ENCODE data around the gene ELMO1.
A peak's percentile ranks its signal among the peaks of the same experiment; 100 is the strongest.

Gene ELMO1

DNA sequence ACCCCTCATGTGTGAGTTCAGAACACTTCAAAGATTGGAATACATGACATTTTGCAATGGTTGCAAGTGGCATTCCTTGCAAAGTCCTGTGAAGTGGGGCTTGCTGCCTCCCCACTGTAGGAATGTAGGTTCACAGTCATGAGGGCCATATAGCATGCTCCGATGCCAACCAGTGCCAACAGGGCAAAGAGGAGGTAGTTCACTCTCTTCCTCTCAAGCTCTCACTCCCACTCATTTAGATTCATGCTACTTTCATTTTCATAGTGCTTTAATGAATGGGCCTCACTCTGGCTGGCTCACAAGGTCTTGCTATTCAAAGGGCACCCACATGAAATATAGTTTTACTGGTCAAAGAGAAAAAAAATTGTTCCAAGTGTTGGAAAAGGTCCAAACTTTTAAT lies 554.5 kb downstream of the ELMO1 start:
- no peak for DNase-seq

DNA sequence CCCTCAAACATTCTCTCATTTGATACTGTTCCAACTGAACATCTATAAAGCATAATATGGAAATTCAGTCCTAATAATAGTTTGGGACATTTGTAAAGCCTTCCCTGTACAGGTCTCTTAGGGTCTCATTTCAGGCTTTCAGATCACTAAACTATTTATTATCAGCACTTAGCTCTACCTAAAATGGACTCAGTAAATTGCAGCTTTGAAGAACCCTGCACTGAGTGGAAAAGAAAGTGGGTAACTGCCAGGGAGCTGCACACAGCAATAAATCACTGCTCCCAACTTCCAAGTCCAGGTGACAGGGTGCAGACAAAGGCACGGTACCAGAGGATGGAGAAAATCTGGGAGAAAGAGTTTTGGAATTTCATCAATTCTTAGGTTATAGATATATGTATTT lies 559.5 kb downstream of the ELMO1 start:
- no peak for DNase-seq

DNA sequence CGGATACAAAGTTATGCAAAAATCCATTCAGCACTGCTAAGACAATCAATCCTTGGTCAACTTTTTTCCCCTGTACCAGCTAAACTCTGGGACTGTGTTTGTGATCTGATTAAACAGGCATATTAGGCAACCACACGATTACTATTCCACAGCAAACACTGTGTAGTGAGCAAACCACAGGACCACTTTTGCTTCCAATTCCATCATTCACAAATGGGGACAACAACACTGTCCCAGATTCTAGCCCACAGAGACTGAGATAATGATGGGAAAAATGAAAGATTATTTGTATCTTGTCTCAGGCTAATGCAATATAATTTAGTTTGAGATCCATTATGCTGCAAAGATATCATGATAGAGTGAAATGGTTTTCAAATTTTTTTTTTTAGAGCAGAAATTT lies 560.7 kb downstream of the ELMO1 start:
- DNase-seq, result no peak

- peak in 1 of 2 experiments; percentile 19 for DNase-seq
Measured at GRCh38 chr7:36887233-36887632, 561.4 kb downstream of the ELMO1 start.

GRCh38 chr7:36884910-36885309 lies 563.8 kb downstream of the ELMO1 start:
- DNase-seq, result no peak

DNA sequence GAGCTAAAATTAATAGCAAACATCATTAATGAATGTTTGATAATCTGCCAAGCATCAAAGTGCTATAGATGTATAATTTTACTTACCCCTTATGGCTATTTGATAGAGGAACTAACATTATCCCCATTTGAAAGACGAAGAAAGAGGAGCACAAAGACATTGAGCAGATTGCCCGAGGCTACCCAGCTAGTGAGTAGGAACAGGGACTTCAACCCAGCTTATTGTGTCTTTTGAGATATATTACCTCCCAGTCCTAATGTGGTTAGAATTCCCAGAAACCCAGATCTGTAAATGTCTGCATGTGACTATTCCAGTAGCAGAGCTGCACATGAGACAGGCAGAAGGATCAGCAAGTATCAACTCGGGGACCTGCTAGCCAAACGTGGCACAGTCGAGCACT lies 564.3 kb downstream of the ELMO1 start:
- no peak for DNase-seq

DNA sequence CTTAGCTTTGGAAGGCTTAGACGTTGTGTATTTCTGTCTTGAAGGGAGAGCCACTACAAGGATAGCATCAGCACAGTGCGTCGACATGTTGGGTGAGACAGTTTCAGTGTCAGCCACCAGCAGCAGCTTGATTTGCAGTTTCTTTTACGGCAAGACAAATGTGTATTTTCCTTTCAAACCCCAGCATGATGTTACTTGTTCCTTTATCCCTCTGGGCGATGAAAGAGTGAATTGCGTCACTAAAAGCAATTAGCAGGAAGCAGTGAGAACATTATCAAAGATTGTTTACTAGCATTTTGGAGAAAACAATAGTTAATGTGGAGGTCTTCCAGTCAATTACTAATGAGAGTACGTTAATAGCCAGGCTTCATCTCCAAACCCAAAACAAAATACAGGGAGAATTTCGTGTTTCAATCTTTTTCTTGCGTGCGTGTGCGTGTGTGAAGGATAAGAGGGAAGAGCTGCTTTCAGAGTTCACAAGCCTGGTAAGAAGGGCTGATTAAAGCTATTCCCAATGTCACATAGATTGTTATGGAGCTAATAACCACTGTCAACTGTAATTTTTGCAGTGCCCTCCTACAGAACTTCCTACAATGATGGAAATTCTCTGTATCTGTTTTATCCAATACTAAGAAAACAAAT lies 567.3 kb downstream of the ELMO1 start:
- DNase-seq, result no peak

GRCh38 chr7:36880108-36880507 lies 568.6 kb downstream of the ELMO1 start:
- no peak for DNase-seq

DNA sequence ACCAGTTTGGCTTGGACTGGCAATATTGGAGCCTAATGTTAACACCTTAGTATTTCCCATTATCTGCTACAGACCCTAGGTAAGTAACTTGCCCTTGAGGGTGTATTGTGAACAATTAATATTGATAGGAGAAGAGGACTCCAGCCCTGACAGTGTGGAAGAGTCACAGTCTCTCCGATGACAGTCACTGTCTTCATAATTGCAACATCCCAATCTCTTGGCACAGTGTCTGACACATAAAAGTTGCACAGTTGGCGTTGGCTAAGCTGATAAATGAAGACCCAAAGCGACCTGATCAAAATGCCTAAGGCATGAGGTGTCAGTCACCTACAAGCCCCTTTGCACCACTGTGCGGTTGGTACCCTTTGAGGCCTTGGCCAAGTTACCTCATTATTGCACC lies 569.6 kb downstream of the ELMO1 start:
- DNase-seq, result no peak

DNA sequence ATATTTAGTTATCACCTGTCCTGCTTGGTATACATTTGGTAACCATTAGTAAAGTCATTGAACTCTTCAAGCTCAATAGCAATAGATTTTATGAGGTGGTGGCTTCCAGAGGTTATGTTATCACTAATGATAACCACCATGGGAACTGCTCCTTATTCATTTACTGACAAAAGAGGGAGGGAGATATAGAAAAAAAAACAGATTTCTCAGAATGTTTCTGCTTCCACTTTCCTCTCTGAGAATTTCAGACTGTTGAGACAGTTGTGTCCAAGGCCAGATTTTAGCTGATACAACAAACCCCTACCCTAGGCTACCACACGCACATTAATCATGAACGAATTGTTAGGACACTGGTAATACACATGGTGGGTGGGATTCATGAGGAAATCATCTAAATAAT lies 570.4 kb downstream of the ELMO1 start:
- no peak for DNase-seq

- DNase-seq, result no peak
Measured at GRCh38 chr7:36875794-36876193, 572.9 kb downstream of the ELMO1 start.

- DNase-seq, result no peak
Measured at GRCh38 chr7:36874041-36874440, 574.6 kb downstream of the ELMO1 start.

- DNase-seq, result no peak
Measured at GRCh38 chr7:36871863-36872262, 576.8 kb downstream of the ELMO1 start.

- no peak for DNase-seq
Measured at GRCh38 chr7:36871355-36871738, 577.3 kb downstream of the ELMO1 start.

DNA sequence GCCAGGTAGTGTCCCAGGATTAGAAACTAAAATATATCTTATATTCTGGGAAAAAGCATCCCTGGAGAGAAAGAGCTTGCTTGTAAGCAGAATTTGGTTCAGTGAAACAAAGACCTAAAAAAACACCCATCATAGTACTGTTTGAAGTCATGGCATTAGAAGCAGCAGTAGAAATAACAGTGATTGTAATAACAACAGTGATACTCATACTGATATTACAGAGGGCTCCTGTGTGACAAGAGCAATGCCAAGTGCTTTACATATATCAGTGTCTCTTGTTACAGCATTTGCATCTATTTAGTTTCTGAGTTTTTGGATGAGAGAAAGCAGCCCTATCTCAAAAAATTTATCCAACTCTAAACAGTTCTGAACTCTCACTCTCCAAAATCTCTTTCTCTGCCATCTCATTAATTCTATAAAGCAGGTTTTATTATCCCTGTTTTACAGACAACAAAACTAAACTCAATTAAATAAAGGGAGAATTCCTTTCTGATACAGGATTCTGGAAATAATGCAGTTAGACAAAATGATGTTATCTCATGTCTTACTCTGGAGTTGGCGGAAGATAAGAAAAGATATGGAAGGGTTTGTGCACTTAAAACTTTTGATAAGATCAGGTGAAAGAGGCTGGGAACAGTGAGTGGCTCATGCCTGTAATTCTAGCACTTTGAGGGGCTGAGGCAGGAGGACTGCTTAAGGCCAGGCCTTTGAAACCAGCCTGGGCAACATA lies 577.9 kb downstream of the ELMO1 start:
- DNase-seq, result no peak

DNA sequence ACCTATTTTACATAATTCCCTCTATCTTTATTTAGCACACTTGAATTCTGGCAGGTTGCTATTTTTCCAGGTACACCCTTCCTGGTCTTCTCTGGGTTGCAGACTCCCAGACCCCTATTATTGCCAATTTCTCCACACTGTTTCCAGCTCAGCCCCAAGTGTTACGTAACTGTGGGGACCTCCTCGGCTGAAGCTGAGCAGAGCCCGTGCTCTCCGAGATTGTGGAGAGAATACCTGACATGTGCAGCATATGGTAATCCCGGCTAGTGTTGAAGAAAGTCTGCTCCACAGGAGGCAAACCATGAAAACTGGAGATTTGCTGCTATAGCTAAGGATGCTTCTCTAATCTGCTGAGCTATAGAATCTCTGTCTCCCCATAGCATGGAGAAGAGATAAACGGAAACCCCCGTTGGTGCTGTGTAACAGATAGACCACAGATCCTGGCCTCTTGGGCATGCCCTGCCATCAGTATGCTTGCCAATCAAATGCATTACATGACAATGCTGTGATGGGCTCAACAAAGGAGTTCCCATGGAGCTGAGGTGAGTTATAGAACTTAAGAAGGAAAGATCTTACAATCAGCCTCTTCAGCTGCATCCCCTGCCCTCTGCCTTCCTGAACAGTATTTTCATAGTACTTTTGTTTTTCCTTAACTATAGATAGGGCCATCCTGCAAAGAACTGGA lies 579.8 kb downstream of the ELMO1 start:
- DNase-seq, result no peak

- DNase-seq, result no peak
Measured at GRCh38 chr7:36865019-36865418, 583.6 kb downstream of the ELMO1 start.

DNA sequence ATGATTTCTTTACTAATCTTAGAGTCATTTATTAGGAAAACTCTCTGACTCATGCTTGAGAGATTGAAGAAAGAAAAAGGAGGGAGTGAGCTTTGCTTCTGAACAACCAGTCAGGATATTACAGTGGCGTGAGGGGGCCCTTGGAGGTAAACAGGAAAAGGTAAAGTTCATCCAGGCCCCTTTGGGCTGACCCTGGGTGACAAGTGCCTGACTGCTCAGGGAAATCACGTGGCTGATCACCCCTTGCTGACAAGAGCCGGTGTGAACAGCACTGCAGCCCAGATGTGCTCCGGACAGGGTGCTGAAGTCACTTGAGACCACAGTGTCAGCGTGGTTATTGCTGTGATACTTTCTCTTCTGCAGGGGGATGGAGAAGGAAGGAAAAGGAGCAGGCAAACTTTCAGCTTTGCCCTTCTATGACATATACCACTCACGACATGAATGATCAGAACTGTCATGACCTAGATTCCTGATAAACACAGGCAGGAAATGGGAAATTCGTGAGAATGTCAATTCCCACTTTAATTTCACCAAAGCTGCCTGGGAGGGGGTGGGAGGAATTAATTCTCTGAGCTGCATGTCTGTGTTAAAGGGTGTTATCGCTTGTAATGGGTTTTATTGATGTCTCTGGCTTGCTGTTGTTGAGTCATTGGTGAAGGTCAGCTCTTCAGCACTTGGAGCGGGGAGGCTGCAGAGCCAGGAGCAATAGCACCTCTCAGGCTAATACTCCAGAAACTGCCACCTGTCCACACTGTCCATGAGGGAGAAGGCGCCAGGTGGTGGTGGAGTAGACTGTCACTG lies 584.6 kb downstream of the ELMO1 start:
- no peak for DNase-seq

DNA sequence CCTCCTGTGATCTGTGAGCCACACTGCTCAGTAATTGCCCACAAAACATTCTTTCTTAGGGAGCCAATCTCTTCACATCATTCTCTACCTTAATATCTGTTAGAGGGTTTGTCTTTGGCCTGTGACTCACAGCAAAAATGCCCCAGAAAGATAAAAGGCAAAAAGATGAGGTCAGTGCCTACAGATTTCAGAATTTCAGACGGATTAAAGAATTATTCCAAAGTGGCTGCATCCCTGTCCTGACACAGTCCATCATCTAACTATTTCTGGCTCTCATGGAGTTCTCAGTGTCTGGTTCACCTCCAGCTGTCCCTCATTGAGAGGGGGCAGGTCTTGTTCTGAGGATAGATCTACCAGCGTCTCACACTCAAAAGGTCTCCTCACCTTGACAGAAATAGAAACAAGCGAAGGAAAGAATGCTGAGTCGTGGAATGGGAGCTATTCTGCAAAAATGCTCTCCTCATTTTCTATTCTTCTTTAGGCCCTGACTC lies 585.8 kb downstream of the ELMO1 start:
- DNase-seq, result no peak

DNA sequence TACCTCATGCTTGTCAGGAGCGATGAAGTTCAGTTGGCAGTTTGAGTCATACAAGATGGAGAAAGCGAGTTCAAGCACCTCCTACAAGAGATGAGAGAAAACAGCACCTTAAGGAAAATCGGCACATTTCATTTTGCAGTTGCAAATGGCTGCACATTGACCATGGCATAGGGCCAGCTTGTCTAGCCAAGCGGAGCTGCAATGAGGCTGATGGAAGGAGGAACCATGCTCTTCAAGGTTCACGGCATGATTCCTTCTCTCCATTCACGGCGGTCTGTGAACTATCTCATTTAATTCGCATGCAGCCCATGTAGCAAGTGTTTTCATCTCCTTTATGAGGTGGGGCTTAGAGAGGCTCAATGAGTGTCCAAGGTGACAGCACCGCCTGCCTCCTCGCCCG lies 587.0 kb downstream of the ELMO1 start:
- DNase-seq, result no peak

- no peak for DNase-seq
Measured at GRCh38 chr7:36860681-36861080, 588.0 kb downstream of the ELMO1 start.

DNA sequence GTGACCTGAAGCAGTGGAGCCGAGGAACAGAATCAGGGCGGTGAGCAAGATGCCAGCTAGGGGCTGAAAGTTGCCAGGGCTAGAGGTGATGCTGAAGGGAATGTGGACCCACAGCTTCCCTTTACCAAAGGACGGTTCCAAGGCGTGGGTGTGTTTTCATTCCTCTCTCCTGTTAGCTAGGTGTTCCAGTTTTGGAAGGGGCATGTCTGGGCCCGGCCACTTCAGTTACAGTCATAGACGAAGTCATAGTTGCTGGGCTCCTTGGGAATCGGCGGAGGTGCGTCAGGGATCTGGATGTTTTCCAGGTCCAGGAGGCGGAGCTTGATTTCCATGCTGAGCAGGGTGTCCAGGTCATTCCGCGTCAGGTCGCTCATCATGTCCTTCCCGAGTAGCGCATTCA lies 593.3 kb downstream of the ELMO1 start:
- no peak for DNase-seq

DNA sequence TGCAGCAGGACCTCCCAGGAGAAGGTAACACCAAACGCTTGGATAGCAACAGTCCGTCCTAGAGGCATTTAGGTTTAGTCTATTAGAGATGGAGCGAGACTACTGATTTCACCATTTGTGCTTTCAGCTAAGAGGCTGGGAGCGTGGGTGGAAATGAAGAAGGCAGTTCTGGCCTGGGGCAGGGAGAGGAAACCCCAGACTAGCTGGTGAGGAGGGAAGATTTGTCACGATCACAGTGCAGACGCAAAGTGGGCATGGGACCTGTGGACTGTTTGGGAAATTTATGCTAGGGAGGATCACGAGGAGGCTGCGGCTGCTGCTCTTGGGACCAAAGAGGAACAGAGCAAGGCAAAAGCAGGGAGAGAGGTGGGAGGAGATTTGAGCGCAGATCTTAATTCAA lies 594.0 kb downstream of the ELMO1 start:
- no peak for DNase-seq
